Fibroblast of villous mesenchyme (primary cell): Measurements from ENCODE around the gene TNIK. TPM values are rescaled to one million over a fixed set of nuclear protein-coding genes. Genes with fewer than 3 reads are reported as not detected.

ENCODE experiments used
- DNase-seq: peaks from one replicate; pipeline ENCODE4 v3.0.0-alpha.2; 2010; ENCODE audit warnings: low read depth
- H3K4me3 ChIP-seq: 2 replicates; pipeline ENCODE4 v1.5.1; 2011; ENCODE audit warnings: low read depth, mild to moderate bottlenecking, low read length
- CTCF ChIP-seq: IDR thresholded peaks from 2 replicates; pipeline ENCODE4 v1.5.1; 2012; ENCODE audit warnings: low read depth, mild to moderate bottlenecking, low read length; ENCODE audit not compliant: insufficient read depth
- total RNA-seq: library from RNA; depleted of rRNA; stranded (reverse); fragments of >200 nt; gene quantifications from 2 replicates; pipeline ENCODE4 v1.2.3, GENCODE V29; 2012

The TNIK gene
- total RNA-seq, 1 donor: 5.2 TPM

DNA sequence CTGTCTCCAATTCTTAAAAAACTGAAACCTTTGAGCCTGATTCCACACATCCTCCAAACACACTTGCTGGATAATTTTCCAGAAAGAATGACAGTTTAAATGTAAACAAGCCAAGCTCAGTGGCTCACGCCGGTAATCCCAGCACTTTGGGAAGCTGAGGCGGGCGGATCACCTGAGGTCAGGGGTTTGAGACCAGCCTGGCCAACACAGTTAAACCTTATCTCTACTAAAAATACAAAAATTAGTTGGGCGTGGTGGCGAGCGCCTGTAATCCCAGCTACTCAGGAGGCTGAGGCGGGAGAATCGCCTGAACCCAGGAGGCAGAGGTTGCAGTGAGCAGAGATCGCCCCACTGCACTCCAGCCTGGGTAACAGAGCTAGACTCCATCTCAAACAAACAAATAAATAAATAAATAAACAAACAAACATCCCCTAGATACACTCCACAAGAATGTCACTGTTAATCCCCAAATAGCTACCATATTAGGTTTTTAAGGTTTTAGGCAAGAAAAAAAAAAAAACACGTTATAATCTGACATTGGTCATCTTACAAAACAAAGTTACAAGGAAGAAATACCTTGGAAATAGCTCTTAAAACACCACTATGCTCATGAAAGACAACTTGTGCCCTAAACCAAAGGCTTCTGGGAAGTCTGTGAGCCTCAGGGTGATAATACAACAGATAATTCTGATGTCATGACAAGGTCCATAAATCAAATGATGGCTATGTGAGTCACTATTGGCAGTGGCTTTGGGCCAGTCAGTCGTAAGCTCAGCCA is 13.2 kb downstream of the TNIK start:
- H3K4me3 ChIP-seq: no peak overlapping the region
- no peak for TF ChIP-seq CTCF

GRCh38 chr3:171446301-171446700 is 13.9 kb downstream of the TNIK start:
- DNase-seq: no peak
- no peak overlapping the region for H3K4me3 ChIP-seq
- TF ChIP-seq CTCF: no peak

More for the DNA sequence above, 13.2 kb downstream of the TNIK start:
- peak; percentile 82 for DNase-seq

DNA sequence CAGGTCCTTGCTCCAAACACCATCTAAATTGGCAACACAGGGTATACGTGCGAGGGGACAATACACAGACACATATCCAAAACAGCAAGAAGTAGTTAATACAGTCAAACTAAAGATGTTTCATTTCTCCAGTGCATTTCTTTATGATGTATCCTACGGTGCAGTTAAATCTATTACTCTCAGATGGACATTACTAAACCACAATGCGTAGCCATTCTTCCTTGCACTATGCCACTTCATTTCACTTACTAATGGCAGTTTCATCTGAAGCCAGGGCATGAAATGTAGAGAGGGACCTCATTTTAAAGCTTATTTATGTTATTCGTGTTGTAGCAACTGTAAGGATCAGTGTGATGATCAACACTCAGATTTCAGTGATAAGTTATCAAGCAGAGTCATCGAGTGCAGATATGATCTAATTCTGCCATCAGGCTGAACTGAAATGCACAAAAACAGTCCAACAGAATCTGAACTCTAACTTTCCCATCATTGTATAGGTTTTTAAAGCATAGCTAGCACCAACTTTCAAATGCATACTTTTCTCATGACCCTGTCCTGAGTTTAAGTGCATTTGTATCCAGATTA is 14.5 kb downstream of the TNIK start:
- TF ChIP-seq CTCF: no peak
- no peak overlapping the region for H3K4me3 ChIP-seq
- DNase-seq: no peak

GRCh38 chr3:171444001-171444690 is 16.1 kb downstream of the TNIK start:
- H3K4me3 ChIP-seq: no peak overlapping the region
- TF ChIP-seq CTCF: no peak
- DNase-seq: no peak

GRCh38 chr3:171443211-171443957 is 16.8 kb downstream of the TNIK start:
- DNase-seq: peak; percentile 86
- H3K4me3 ChIP-seq: no peak overlapping the region
- TF ChIP-seq CTCF: no peak

DNA sequence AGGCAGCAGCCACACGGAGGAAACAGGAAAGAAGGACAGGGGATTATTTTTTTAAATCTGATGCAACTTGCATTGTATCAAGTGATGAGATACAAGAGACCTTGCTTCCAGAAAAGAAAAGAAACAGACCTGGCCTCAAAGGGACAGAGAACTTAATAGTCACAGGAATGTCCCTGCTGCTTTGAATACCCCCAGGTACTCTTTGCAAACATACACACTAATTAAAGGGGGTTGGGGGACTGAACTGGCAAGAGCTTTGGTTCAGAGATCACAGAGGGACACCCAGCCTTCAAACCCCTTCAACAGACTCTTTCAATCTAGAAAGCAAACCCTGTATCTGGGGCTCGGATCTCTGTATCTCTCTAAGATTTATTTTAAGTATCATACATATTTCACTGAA is 18.0 kb downstream of the TNIK start:
- H3K4me3 ChIP-seq: no peak overlapping the region
- no peak for TF ChIP-seq CTCF
- no peak for DNase-seq
